ENCODE results near the gene SENP2.
A peak's percentile ranks its signal among the peaks of the same experiment; 100 is the strongest.
"Not testable (repeated sequence)": the region's sequence is repeated elsewhere in the genome, so short reads cannot be mapped to it uniquely, and the experiment has no call there.

Gene SENP2

GRCh38 chr3:185658504-185658912, 72.4 kb downstream of the SENP2 start:
- H3K9ac ChIP-seq (ENCODE audit: low read depth, low read length) = no peak overlapping the region

GRCh38 chr3:185658943-185659342, 72.8 kb downstream of the SENP2 start:
- Histone ChIP-seq H3K9me3 (ENCODE audit: control insufficient read depth, insufficient read depth, low read length) (no peaks in the 10 kb centered on the region), H3K4me3 (ENCODE audit: low read depth, low read length) (no peak overlapping the region), H3K27ac (ENCODE audit: low read depth, low read length) (no peak overlapping the region), H3K4me1 (ENCODE audit: control insufficient read depth, insufficient read depth, low read length) (peaks cover 8% of the 10 kb centered on the region; the same call in 1 of the 2 replicates), H3K9ac (ENCODE audit: low read depth, low read length) (no peak overlapping the region), H3K36me3 (ENCODE audit: control insufficient read depth, insufficient read depth, low read length) (peaks cover 51% of the 10 kb centered on the region), H3K27me3 (ENCODE audit: control insufficient read depth, insufficient read depth, low read length) (no peaks in the 10 kb centered on the region)

More at GRCh38 chr3:185658504-185658912, 72.4 kb downstream of the SENP2 start:
- no peaks in the 10 kb centered on the region for H3K9me3 ChIP-seq (ENCODE audit: control insufficient read depth, insufficient read depth, low read length)
- H3K27ac ChIP-seq (ENCODE audit: low read depth, low read length) = no peak overlapping the region
- H3K4me1 ChIP-seq (ENCODE audit: control insufficient read depth, insufficient read depth, low read length) = peaks cover 8% of the 10 kb centered on the region; the same call in 1 of the 2 replicates
- no peak overlapping the region for H3K4me3 ChIP-seq (ENCODE audit: low read depth, low read length)
- H3K36me3 ChIP-seq (ENCODE audit: control insufficient read depth, insufficient read depth, low read length) = peaks cover 53% of the 10 kb centered on the region
- no peaks in the 10 kb centered on the region for H3K27me3 ChIP-seq (ENCODE audit: control insufficient read depth, insufficient read depth, low read length)

GRCh38 chr3:185659942-185660921, 74.1 kb downstream of the SENP2 start:
- peak overlapping the region; percentile 57 for H3K27ac ChIP-seq (ENCODE audit: low read depth, low read length)
- H3K9me3 ChIP-seq (ENCODE audit: control insufficient read depth, insufficient read depth, low read length) = no peaks in the 10 kb centered on the region
- no peak overlapping the region for H3K9ac ChIP-seq (ENCODE audit: low read depth, low read length)
- peaks cover 8% of the 10 kb centered on the region; the same call in 1 of the 2 replicates for H3K4me1 ChIP-seq (ENCODE audit: control insufficient read depth, insufficient read depth, low read length)
- no peak overlapping the region for H3K4me3 ChIP-seq (ENCODE audit: low read depth, low read length)
- peaks cover 47% of the 10 kb centered on the region for H3K36me3 ChIP-seq (ENCODE audit: control insufficient read depth, insufficient read depth, low read length)
- no peaks in the 10 kb centered on the region for H3K27me3 ChIP-seq (ENCODE audit: control insufficient read depth, insufficient read depth, low read length)

- not testable (repeated sequence) for H3K4me3 ChIP-seq (ENCODE audit: low read depth, low read length); H3K4me1 ChIP-seq (ENCODE audit: control insufficient read depth, insufficient read depth, low read length); H3K9me3 ChIP-seq (ENCODE audit: control insufficient read depth, insufficient read depth, low read length); H3K27me3 ChIP-seq (ENCODE audit: control insufficient read depth, insufficient read depth, low read length); H3K9ac ChIP-seq (ENCODE audit: low read depth, low read length)
- Histone ChIP-seq H3K36me3 (ENCODE audit: control insufficient read depth, insufficient read depth, low read length) (peaks cover 36% of the 10 kb centered on the region), H3K27ac (ENCODE audit: low read depth, low read length) (peak overlapping the region; percentile 57)
Observed at GRCh38 chr3:185661296-185661695, 75.2 kb downstream of the SENP2 start.

GRCh38 chr3:185661772-185662171, 75.7 kb downstream of the SENP2 start:
- Histone ChIP-seq H3K27ac (ENCODE audit: low read depth, low read length) (no peak overlapping the region), H3K9ac (ENCODE audit: low read depth, low read length) (no peak overlapping the region), H3K9me3 (ENCODE audit: control insufficient read depth, insufficient read depth, low read length) (no peaks in the 10 kb centered on the region), H3K4me3 (ENCODE audit: low read depth, low read length) (no peak overlapping the region), H3K4me1 (ENCODE audit: control insufficient read depth, insufficient read depth, low read length) (peaks cover 8% of the 10 kb centered on the region; the same call in 1 of the 2 replicates), H3K27me3 (ENCODE audit: control insufficient read depth, insufficient read depth, low read length) (no peaks in the 10 kb centered on the region), H3K36me3 (ENCODE audit: control insufficient read depth, insufficient read depth, low read length) (peaks cover 32% of the 10 kb centered on the region)

GRCh38 chr3:185663929-185664328, 77.8 kb downstream of the SENP2 start:
- Histone ChIP-seq H3K27me3 (ENCODE audit: control insufficient read depth, insufficient read depth, low read length) (no peaks in the 10 kb centered on the region), H3K9me3 (ENCODE audit: control insufficient read depth, insufficient read depth, low read length) (no peaks in the 10 kb centered on the region), H3K4me3 (ENCODE audit: low read depth, low read length) (no peak overlapping the region), H3K4me1 (ENCODE audit: control insufficient read depth, insufficient read depth, low read length) (peaks cover 8% of the 10 kb centered on the region; the same call in 1 of the 2 replicates), H3K9ac (ENCODE audit: low read depth, low read length) (no peak overlapping the region), H3K36me3 (ENCODE audit: control insufficient read depth, insufficient read depth, low read length) (peaks cover 33% of the 10 kb centered on the region), H3K27ac (ENCODE audit: low read depth, low read length) (no peak overlapping the region)

- H3K9ac ChIP-seq (ENCODE audit: low read depth, low read length) = no peak overlapping the region
- no peak overlapping the region for H3K27ac ChIP-seq (ENCODE audit: low read depth, low read length)
- no peaks in the 10 kb centered on the region for H3K27me3 ChIP-seq (ENCODE audit: control insufficient read depth, insufficient read depth, low read length)
- no peaks in the 10 kb centered on the region for H3K4me1 ChIP-seq (ENCODE audit: control insufficient read depth, insufficient read depth, low read length)
- peaks cover 64% of the 10 kb centered on the region for H3K36me3 ChIP-seq (ENCODE audit: control insufficient read depth, insufficient read depth, low read length)
- no peak overlapping the region for H3K4me3 ChIP-seq (ENCODE audit: low read depth, low read length)
- no peaks in the 10 kb centered on the region for H3K9me3 ChIP-seq (ENCODE audit: control insufficient read depth, insufficient read depth, low read length)
Observed at GRCh38 chr3:185667574-185667973, 81.5 kb downstream of the SENP2 start.

- Histone ChIP-seq H3K27ac (ENCODE audit: low read depth, low read length) (no peak overlapping the region), H3K27me3 (ENCODE audit: control insufficient read depth, insufficient read depth, low read length) (no peaks in the 10 kb centered on the region), H3K4me3 (ENCODE audit: low read depth, low read length) (no peak overlapping the region), H3K9ac (ENCODE audit: low read depth, low read length) (no peak overlapping the region), H3K4me1 (ENCODE audit: control insufficient read depth, insufficient read depth, low read length) (no peaks in the 10 kb centered on the region), H3K36me3 (ENCODE audit: control insufficient read depth, insufficient read depth, low read length) (peaks cover 62% of the 10 kb centered on the region), H3K9me3 (ENCODE audit: control insufficient read depth, insufficient read depth, low read length) (no peaks in the 10 kb centered on the region)
Observed at GRCh38 chr3:185677146-185677829, 91.2 kb downstream of the SENP2 start.

GRCh38 chr3:185678027-185678426, 91.9 kb downstream of the SENP2 start:
- H3K4me3 ChIP-seq (ENCODE audit: low read depth, low read length) = no peak overlapping the region
- peak overlapping the region; percentile 8 for H3K27ac ChIP-seq (ENCODE audit: low read depth, low read length)
- H3K36me3 ChIP-seq (ENCODE audit: control insufficient read depth, insufficient read depth, low read length) = peaks cover 61% of the 10 kb centered on the region
- no peaks in the 10 kb centered on the region for H3K4me1 ChIP-seq (ENCODE audit: control insufficient read depth, insufficient read depth, low read length)
- H3K9ac ChIP-seq (ENCODE audit: low read depth, low read length) = no peak overlapping the region
- H3K27me3 ChIP-seq (ENCODE audit: control insufficient read depth, insufficient read depth, low read length) = no peaks in the 10 kb centered on the region
- no peaks in the 10 kb centered on the region for H3K9me3 ChIP-seq (ENCODE audit: control insufficient read depth, insufficient read depth, low read length)

GRCh38 chr3:185680231-185680630, 94.1 kb downstream of the SENP2 start:
- Histone ChIP-seq H3K36me3 (ENCODE audit: control insufficient read depth, insufficient read depth, low read length) (peaks cover 58% of the 10 kb centered on the region), H3K4me3 (ENCODE audit: low read depth, low read length) (no peak overlapping the region), H3K27ac (ENCODE audit: low read depth, low read length) (no peak overlapping the region), H3K27me3 (ENCODE audit: control insufficient read depth, insufficient read depth, low read length) (no peaks in the 10 kb centered on the region), H3K9ac (ENCODE audit: low read depth, low read length) (no peak overlapping the region), H3K4me1 (ENCODE audit: control insufficient read depth, insufficient read depth, low read length) (no peaks in the 10 kb centered on the region), H3K9me3 (ENCODE audit: control insufficient read depth, insufficient read depth, low read length) (no peaks in the 10 kb centered on the region)

Data from HUES48 (cell line).